ENCODE data around the gene SLC5A12.

Gene SLC5A12

DNA sequence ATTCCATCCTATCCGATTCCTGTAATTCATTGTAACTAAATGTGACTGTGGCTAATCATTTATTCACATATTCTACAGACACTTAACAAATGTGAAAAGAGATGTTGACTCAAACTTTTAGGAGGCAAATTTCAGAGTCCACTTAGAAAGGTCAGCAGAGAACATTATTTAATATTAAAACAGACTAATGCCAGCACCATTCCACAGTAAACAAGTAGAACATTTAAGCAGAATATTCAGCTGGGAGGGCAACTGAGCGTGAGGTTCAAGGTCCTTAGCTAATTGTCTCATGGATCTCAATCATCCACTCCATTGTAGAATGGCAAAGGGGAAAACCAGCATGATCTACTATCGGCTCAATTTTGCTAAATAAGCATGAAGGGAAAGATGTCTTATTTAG, 5.1 kb upstream of the SLC5A12 start:
- no peaks in the 10 kb centered on the region for H3K79me2 ChIP-seq (ENCODE audit: control insufficient read depth, insufficient read depth, low read length, unreplicated experiment)
- H3K36me3 ChIP-seq (ENCODE audit: insufficient read depth, low read length) = no peaks in the 10 kb centered on the region
- peaks cover 5% of the 10 kb centered on the region for H3K4me1 ChIP-seq (ENCODE audit: control insufficient read depth, insufficient read depth, low read length, unreplicated experiment)
- H2AFZ ChIP-seq (ENCODE audit: low read length, unreplicated experiment) = no peak overlapping the region
- no peak overlapping the region for H3K27ac ChIP-seq (ENCODE audit: low read depth, low read length)
- no peaks in the 10 kb centered on the region for H3K27me3 ChIP-seq (ENCODE audit: insufficient read depth, low read length)
- H3K4me3 ChIP-seq (ENCODE audit: low read depth, low read length) = no peak overlapping the region

DNA sequence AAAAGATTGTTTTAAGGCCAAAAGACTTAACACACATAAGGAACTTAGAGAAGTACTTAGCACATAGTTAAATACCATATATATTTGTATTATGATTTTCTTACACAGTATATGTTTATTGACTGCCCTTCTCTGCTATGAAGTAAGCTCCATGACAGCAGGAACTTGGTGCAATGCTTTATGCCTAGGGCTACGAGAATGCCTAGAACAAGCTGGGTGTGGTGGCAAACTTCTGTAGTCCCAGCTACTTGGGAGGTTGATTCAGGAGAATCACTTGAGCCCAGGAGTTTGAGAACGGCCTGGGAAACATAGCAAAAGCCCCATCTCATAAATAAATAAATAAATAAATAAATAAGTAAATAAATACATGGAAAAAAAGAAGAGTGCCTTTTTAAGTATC, 1.9 kb downstream of the SLC5A12 start:
- no peaks in the 10 kb centered on the region for H3K36me3 ChIP-seq (ENCODE audit: insufficient read depth, low read length)
- H3K4me3 ChIP-seq (ENCODE audit: low read depth, low read length) = no peak overlapping the region
- H3K27ac ChIP-seq (ENCODE audit: low read depth, low read length) = no peak overlapping the region
- no peaks in the 10 kb centered on the region for H3K4me1 ChIP-seq (ENCODE audit: control insufficient read depth, insufficient read depth, low read length, unreplicated experiment)
- H3K79me2 ChIP-seq (ENCODE audit: control insufficient read depth, insufficient read depth, low read length, unreplicated experiment) = no peaks in the 10 kb centered on the region
- no peaks in the 10 kb centered on the region for H3K27me3 ChIP-seq (ENCODE audit: insufficient read depth, low read length)
- H2AFZ ChIP-seq (ENCODE audit: low read length, unreplicated experiment) = no peak overlapping the region

DNA sequence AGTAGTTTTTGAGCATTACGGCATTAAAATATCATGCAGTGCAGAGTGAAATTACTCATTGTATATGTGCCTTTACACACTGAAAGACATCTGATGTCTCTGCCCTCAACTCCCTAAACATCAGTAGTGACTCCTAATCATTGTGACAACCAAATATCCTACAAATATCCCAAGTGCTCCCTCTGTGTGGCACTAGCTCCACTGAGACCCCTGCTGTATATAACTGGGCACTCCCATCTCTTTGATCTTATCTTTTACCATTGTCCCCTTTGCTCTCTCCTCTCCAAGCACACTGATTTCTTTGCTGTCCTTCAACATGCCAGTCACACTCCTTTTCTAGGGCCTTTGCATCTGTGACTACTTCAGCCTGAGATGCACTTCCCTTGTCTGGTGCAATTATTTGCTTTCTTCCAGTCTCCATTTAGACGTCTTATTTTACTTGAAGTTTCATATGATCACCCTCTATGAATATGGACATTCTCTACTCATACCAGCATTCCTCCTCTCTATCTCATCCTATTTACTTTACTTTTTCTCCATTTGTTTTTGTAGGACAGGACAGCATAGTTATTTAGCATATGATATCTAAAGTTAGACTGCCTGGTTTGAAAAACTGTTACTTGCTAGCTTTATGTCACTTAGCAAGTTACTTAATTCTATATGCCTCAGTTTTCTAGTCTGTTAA, 2.4 kb downstream of the SLC5A12 start:
- Histone ChIP-seq H3K4me3 (ENCODE audit: low read depth, low read length) (no peak overlapping the region), H2AFZ (ENCODE audit: low read length, unreplicated experiment) (no peak overlapping the region), H3K27ac (ENCODE audit: low read depth, low read length) (no peak overlapping the region), H3K27me3 (ENCODE audit: insufficient read depth, low read length) (no peaks in the 10 kb centered on the region), H3K4me1 (ENCODE audit: control insufficient read depth, insufficient read depth, low read length, unreplicated experiment) (no peaks in the 10 kb centered on the region), H3K79me2 (ENCODE audit: control insufficient read depth, insufficient read depth, low read length, unreplicated experiment) (no peaks in the 10 kb centered on the region), H3K36me3 (ENCODE audit: insufficient read depth, low read length) (no peaks in the 10 kb centered on the region)

DNA sequence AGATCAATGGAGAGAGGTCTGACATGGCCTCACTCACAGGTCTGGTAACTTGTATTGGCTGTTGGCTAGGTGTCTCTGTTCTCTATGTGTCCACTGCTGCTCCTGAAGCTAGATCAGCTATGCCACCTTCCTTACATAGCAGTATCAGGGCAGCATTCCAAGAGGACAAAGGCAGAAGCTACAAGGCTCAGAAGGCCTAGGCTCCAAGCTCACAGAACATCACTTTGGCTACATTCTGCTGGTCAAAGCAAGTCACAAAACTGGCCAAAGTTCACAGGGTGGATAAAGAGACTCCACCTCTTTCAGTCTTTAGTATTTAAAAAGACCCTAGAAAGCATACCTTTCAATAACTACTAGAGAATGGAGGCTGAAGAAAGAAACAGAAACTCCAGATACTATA, 4.1 kb downstream of the SLC5A12 start:
- Histone ChIP-seq H3K27ac (ENCODE audit: low read depth, low read length) (no peak overlapping the region), H3K79me2 (ENCODE audit: control insufficient read depth, insufficient read depth, low read length, unreplicated experiment) (no peaks in the 10 kb centered on the region), H3K4me1 (ENCODE audit: control insufficient read depth, insufficient read depth, low read length, unreplicated experiment) (no peaks in the 10 kb centered on the region), H3K4me3 (ENCODE audit: low read depth, low read length) (no peak overlapping the region), H2AFZ (ENCODE audit: low read length, unreplicated experiment) (no peak overlapping the region), H3K36me3 (ENCODE audit: insufficient read depth, low read length) (no peaks in the 10 kb centered on the region), H3K27me3 (ENCODE audit: insufficient read depth, low read length) (no peaks in the 10 kb centered on the region)

DNA sequence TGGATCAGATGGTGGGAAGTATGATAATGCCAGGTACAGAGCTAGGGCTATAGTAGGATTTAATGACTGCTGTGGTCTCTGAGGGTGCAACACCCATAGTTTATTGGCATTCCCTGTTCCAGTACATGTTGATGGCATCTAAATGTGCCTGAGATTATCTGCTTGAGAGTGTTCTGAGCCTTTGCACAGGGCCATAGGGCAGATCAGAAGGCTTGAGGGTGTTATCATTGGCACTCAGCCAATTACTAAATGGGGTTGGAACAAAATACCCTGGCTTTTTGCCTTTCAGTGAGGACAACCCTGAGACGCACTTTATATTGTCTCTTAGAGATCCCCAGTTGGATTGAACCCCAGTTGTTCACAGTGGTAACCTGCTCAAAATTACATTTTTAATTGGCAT, 6.7 kb downstream of the SLC5A12 start:
- Histone ChIP-seq H3K79me2 (ENCODE audit: control insufficient read depth, insufficient read depth, low read length, unreplicated experiment) (no peaks in the 10 kb centered on the region), H3K27me3 (ENCODE audit: insufficient read depth, low read length) (no peaks in the 10 kb centered on the region), H3K4me3 (ENCODE audit: low read depth, low read length) (no peak overlapping the region), H3K4me1 (ENCODE audit: control insufficient read depth, insufficient read depth, low read length, unreplicated experiment) (no peaks in the 10 kb centered on the region), H3K36me3 (ENCODE audit: insufficient read depth, low read length) (no peaks in the 10 kb centered on the region), H3K27ac (ENCODE audit: low read depth, low read length) (no peak overlapping the region), H2AFZ (ENCODE audit: low read length, unreplicated experiment) (no peak overlapping the region)

DNA sequence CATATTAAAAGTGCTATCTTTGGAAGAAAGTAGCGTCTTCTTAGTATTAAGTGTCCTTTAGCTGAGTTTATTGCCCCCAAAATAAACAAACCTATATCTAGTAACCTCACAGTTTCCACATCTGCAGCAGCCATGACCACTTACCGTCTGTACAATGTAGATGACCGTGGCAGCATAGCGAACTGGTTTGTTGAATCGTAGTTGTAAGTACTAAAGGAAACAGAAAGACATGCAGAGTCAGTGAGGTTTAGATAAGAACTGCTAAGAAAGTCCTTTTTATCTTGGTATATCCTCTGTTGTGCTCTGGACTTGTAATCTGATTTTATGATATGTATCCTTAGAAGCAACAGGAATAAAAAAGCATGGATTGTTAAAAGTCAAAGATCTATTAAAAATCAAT, 9.4 kb downstream of the SLC5A12 start:
- Histone ChIP-seq H2AFZ (ENCODE audit: low read length, unreplicated experiment) (no peak overlapping the region), H3K27me3 (ENCODE audit: insufficient read depth, low read length) (no peaks in the 10 kb centered on the region), H3K4me1 (ENCODE audit: control insufficient read depth, insufficient read depth, low read length, unreplicated experiment) (no peaks in the 10 kb centered on the region), H3K79me2 (ENCODE audit: control insufficient read depth, insufficient read depth, low read length, unreplicated experiment) (no peaks in the 10 kb centered on the region), H3K36me3 (ENCODE audit: insufficient read depth, low read length) (no peaks in the 10 kb centered on the region), H3K27ac (ENCODE audit: low read depth, low read length) (no peak overlapping the region), H3K4me3 (ENCODE audit: low read depth, low read length) (no peak overlapping the region)

DNA sequence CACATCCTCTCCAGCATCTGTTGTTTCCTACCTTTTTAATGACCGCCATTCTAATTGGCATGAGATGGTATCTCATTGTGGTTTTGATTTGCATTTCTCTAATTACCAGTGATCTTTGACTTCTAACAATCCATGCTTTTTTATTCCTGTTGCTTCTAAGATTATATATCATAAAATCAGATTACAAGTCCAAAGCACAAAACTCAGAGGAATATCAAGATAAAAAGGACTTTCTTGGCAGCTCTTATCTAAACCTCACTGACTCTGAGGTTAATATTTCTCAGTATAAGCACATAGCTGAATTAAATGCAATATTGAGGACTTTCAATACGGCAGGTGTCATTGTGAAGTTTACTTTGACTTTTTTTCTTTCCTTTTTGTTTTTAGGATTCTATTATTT, 11.4 kb downstream of the SLC5A12 start:
- Histone ChIP-seq H3K27ac (ENCODE audit: low read depth, low read length) (no peak overlapping the region), H2AFZ (ENCODE audit: low read length, unreplicated experiment) (no peak overlapping the region), H3K4me1 (ENCODE audit: control insufficient read depth, insufficient read depth, low read length, unreplicated experiment) (no peaks in the 10 kb centered on the region), H3K79me2 (ENCODE audit: control insufficient read depth, insufficient read depth, low read length, unreplicated experiment) (no peaks in the 10 kb centered on the region), H3K36me3 (ENCODE audit: insufficient read depth, low read length) (no peaks in the 10 kb centered on the region), H3K27me3 (ENCODE audit: insufficient read depth, low read length) (no peaks in the 10 kb centered on the region), H3K4me3 (ENCODE audit: low read depth, low read length) (no peak overlapping the region)

DNA sequence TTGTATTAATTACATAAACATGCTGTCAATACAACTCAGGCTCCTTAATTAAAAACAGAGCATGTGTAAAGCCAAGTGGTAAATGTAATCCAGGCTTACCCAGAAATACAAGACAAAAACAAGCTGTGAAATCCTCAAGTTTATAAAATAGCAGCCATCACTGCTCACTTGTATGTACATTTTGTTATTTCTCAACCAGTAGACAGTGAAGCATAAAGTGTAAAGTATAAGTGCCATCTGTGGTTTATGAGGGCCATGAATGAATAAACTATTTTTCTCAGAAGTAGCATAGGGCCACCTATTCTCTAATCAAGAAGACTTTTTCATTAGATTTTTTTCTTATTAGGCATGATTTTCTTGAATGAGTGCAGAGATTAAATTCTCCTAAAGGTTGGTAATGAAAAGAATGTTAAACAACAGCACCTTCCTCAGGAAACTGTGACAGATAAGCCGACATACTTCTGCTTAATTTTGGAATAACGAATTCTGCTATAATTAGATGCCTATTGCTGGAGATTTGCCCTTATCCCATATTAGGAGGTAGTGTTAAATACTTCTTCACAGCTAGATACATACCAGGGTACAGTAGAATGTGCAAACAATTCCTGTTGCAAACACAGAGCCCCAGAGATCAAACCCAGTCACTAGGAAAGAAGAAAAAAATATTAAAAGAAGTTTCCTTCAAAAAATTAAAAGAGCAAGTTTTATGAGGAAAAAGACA, 13.0 kb downstream of the SLC5A12 start:
- no peak overlapping the region for H3K27ac ChIP-seq (ENCODE audit: low read depth, low read length)
- no peaks in the 10 kb centered on the region for H3K79me2 ChIP-seq (ENCODE audit: control insufficient read depth, insufficient read depth, low read length, unreplicated experiment)
- no peak overlapping the region for H2AFZ ChIP-seq (ENCODE audit: low read length, unreplicated experiment)
- no peak overlapping the region for H3K4me3 ChIP-seq (ENCODE audit: low read depth, low read length)
- no peaks in the 10 kb centered on the region for H3K4me1 ChIP-seq (ENCODE audit: control insufficient read depth, insufficient read depth, low read length, unreplicated experiment)
- no peaks in the 10 kb centered on the region for H3K27me3 ChIP-seq (ENCODE audit: insufficient read depth, low read length)
- H3K36me3 ChIP-seq (ENCODE audit: insufficient read depth, low read length) = no peaks in the 10 kb centered on the region

DNA sequence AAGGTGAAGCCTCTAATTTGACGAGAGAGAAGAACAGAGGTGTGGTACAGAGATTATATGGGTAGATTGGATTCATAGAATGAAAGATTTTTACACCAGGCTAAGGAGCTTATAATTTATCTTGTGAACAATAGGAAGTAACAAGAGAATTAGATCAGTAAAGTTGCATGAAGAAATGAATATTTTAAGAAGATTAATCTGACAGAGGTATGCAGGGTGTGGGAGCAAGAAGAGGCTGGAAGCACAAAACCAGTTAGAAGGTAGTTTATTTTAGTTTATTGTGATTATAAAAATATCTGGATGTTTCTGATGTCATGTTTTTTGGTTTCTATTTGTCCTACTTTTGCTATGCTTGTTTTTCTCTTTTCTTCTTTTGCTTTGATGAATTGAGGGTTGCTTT, 15.7 kb downstream of the SLC5A12 start:
- Histone ChIP-seq H3K27me3 (ENCODE audit: insufficient read depth, low read length) (no peaks in the 10 kb centered on the region), H3K4me3 (ENCODE audit: low read depth, low read length) (no peak overlapping the region), H3K36me3 (ENCODE audit: insufficient read depth, low read length) (no peaks in the 10 kb centered on the region), H3K4me1 (ENCODE audit: control insufficient read depth, insufficient read depth, low read length, unreplicated experiment) (no peaks in the 10 kb centered on the region), H2AFZ (ENCODE audit: low read length, unreplicated experiment) (no peak overlapping the region), H3K79me2 (ENCODE audit: control insufficient read depth, insufficient read depth, low read length, unreplicated experiment) (no peaks in the 10 kb centered on the region), H3K27ac (ENCODE audit: low read depth, low read length) (no peak overlapping the region)

DNA sequence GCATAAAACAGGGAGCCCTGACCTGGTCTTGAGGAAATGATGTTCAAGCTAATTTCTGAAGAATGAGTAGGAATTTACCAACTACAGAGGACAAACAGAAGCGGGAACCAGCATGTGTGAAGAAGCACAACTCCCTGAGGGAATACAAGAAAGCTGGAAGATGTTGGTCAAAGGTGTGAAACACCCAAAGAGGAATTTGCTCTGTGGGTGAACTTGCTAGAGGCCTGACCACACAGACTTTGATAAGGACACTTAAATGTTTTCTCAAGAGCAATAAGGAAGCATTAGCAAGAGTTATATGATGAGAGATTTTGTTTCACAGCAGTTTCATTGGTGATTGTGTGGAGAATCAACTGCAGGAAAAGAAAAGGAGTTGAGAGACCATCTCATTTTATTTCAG, 17.6 kb downstream of the SLC5A12 start:
- Histone ChIP-seq H3K4me1 (ENCODE audit: control insufficient read depth, insufficient read depth, low read length, unreplicated experiment) (no peaks in the 10 kb centered on the region), H3K27me3 (ENCODE audit: insufficient read depth, low read length) (no peaks in the 10 kb centered on the region), H3K79me2 (ENCODE audit: control insufficient read depth, insufficient read depth, low read length, unreplicated experiment) (no peaks in the 10 kb centered on the region), H3K27ac (ENCODE audit: low read depth, low read length) (no peak overlapping the region), H3K36me3 (ENCODE audit: insufficient read depth, low read length) (no peaks in the 10 kb centered on the region), H3K4me3 (ENCODE audit: low read depth, low read length) (no peak overlapping the region), H2AFZ (ENCODE audit: low read length, unreplicated experiment) (no peak overlapping the region)
